ENCODE measurements around the gene DGAT2L6. TPM values are rescaled to one million over a fixed set of nuclear protein-coding genes. Genes with fewer than 3 reads are reported as not detected.
A peak's percentile ranks its signal among the peaks of the same experiment; 100 is the strongest.

DGAT2L6 gene
- total RNA-seq, 2 donors from 2014 or later, result not detected

- Histone ChIP-seq H3K9me3 (no peaks in the 10 kb centered on the region), H3K36me3 (no peaks in the 10 kb centered on the region), H3K27ac (peak within 1 kb of the TSS; percentile 76 to 85), H3K4me1 (peaks cover 0 to 7% of the 10 kb centered on the region in 2 donors), H3K27me3 (no peaks in the 10 kb centered on the region), H3K4me3 (peak within 1 kb of the TSS; percentile 67 to 70)
- DNase-seq (ENCODE audit: low spot score), result peak; percentile 88
- TF ChIP-seq, protein P1, sequence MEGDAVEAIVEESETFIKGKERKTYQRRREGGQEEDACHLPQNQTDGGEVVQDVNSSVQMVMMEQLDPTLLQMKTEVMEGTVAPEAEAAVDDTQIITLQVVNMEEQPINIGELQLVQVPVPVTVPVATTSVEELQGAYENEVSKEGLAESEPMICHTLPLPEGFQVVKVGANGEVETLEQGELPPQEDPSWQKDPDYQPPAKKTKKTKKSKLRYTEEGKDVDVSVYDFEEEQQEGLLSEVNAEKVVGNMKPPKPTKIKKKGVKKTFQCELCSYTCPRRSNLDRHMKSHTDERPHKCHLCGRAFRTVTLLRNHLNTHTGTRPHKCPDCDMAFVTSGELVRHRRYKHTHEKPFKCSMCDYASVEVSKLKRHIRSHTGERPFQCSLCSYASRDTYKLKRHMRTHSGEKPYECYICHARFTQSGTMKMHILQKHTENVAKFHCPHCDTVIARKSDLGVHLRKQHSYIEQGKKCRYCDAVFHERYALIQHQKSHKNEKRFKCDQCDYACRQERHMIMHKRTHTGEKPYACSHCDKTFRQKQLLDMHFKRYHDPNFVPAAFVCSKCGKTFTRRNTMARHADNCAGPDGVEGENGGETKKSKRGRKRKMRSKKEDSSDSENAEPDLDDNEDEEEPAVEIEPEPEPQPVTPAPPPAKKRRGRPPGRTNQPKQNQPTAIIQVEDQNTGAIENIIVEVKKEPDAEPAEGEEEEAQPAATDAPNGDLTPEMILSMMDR (IDR thresholded peaks at IDR 0.05), result peak; percentile 50 to 74
Observed at GRCh38 chrX:70133303-70134115, 43.8 kb upstream of the DGAT2L6 start, which contains the start of gene IGBP1. TSS of gene IGBP1 (plus strand) at chrX:70133447. CDS start at chrX:70133948, 501 bp downstream.

GRCh38 chrX:70134116-70134477 is 43.2 kb upstream of the DGAT2L6 start:
- Histone ChIP-seq H3K27ac (peak overlapping the region; percentile 76 to 85), H3K9me3 (no peaks in the 10 kb centered on the region), H3K4me1 (peaks cover 0 to 7% of the 10 kb centered on the region in 2 donors), H3K36me3 (no peaks in the 10 kb centered on the region), H3K4me3 (peak overlapping the region; percentile 67 to 70), H3K27me3 (no peaks in the 10 kb centered on the region)
- DNase-seq (ENCODE audit: low spot score), result no peak
- TF ChIP-seq, protein P1 (IDR thresholded peaks at IDR 0.05), result no peak

DNA sequence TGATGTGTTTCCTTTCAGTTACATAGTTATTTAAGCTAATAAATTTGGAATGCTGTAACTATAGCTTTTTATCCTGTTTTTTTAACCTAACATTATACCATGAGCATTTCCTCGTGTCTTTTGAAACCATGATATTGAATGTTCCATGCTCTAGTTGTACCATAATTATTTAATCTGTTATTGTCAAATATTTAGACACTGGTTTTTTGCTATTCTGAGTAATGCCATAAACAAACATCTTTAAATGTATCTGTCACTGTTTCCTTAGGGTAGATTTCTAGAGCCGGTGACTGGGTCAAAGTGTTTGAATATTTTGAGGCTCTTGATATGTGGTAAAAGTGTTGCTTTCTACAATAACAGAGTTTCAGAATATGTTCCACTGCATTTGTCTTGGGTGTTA is 38.7 kb upstream of the DGAT2L6 start:
- Histone ChIP-seq H3K4me3 (no peak overlapping the region), H3K27me3 (no peaks in the 10 kb centered on the region), H3K4me1 (peaks cover 0 to 7% of the 10 kb centered on the region in 2 donors), H3K9me3 (no peaks in the 10 kb centered on the region), H3K36me3 (no peaks in the 10 kb centered on the region), H3K27ac (no peak overlapping the region)
- TF ChIP-seq, protein P1 (IDR thresholded peaks at IDR 0.05), result no peak
- no peak for DNase-seq (ENCODE audit: low spot score)

GRCh38 chrX:70139736-70140135 is 37.5 kb upstream of the DGAT2L6 start:
- no peak for DNase-seq (ENCODE audit: low spot score)
- TF ChIP-seq, protein P1 (IDR thresholded peaks at IDR 0.05), result no peak
- no peaks in the 10 kb centered on the region for H3K9me3 ChIP-seq
- no peaks in the 10 kb centered on the region for H3K27me3 ChIP-seq
- H3K27ac ChIP-seq, result no peak overlapping the region
- H3K4me3 ChIP-seq, result no peak overlapping the region
- no peaks in the 10 kb centered on the region for H3K4me1 ChIP-seq
- no peaks in the 10 kb centered on the region for H3K36me3 ChIP-seq

- Histone ChIP-seq H3K4me3 (no peak overlapping the region), H3K4me1 (no peaks in the 10 kb centered on the region)
- no peak for DNase-seq (ENCODE audit: low spot score)
Observed at GRCh38 chrX:70141373-70141772, 35.9 kb upstream of the DGAT2L6 start.

More at GRCh38 chrX:70141373-70141772, 35.9 kb upstream of the DGAT2L6 start:
- Histone ChIP-seq H3K9me3 (no peaks in the 10 kb centered on the region), H3K27me3 (no peaks in the 10 kb centered on the region), H3K36me3 (no peaks in the 10 kb centered on the region), H3K27ac (no peak overlapping the region)
- TF ChIP-seq, protein P1 (IDR thresholded peaks at IDR 0.05), result no peak

Data from right atrium auricular region (tissue), 2 donors.